HG03196 (cell line): ENCODE results near the gene ULK4.
"Not testable (repeated sequence)": the region's sequence is repeated elsewhere in the genome, so short reads cannot be mapped to it uniquely, and the experiment has no call there.

Source experiments
- ATAC-seq: cut with Tn5 transposase; IDR thresholded peaks from one replicate; pipeline ENCODE4 v1.9.1; 2021; ENCODE audit not compliant: unreplicated experiment

ULK4 gene

DNA sequence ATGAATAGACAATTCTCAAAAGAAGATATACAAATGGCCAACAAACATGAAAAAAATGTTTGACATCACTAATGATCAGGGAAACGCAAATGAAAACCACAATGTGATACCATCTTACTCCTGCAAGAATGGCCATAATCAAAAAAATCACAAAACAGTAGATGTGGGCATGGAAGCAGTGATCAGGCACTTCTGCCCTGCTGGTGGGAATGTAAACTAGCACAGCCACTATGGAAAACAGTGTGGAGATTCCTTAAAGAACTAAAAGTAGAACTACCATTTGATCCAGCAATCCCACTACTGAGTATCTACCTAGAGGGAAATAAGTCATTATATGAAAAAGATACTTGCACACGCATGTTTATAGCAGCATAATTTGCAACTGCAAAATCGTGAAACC is 677.0 kb downstream of the ULK4 start:
- not testable (repeated sequence) for ATAC-seq

DNA sequence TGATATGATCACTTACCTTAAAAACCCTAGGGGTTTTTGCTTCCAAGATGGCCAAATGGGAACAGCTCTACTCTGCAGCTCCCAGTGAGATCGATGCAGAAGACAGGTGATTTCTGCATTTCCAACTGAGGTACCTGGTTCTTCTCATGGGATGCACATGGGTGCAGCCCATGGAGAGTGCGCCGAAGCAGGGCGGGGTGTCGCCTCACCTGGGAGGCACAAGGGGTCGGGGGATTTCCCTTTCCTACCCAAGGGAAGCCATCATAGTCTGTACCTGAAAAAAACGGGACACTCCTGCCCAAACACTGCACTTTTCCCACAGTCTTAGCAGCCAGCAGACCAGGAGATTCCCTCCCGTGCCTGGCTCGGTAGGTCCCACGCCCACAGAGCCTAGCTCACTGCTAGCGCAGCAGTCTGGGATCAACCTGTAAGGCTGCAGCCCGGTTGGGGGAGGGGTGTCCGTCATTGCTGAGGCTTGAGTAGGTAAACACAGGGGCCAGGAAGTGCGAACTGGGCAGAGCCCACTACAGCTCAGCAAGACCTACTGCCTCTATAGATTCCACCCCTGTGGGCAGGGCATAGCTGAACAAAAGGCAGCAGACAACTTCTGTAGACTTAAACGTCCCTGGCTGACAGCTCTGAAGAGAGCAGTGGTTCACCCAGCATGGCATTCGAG is 684.0 kb downstream of the ULK4 start:
- no peak for ATAC-seq

DNA sequence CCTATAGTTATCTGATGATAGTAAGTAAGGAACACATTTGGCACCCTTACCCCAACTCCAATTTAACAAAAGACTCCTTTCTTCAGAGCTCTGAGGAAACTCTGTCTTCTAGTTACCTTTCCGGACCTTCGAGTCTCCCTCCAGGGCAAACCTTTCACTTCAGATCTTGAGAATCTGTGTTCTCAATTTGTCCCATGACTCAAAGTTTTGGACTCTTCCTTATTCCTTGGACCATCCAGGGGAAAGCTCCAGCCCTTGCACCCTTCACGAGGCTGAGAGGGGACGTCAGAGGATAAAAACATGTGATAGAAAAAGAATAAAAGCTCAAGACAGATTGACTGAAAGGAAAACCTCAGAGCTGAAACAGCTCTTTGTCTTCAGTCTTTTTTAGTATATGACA is 685.7 kb downstream of the ULK4 start:
- ATAC-seq: no peak

- ATAC-seq: no peak
Measured at GRCh38 chr3:41274944-41275668, 686.8 kb downstream of the ULK4 start.

GRCh38 chr3:41272667-41273066 is 689.2 kb downstream of the ULK4 start:
- no peak for ATAC-seq

DNA sequence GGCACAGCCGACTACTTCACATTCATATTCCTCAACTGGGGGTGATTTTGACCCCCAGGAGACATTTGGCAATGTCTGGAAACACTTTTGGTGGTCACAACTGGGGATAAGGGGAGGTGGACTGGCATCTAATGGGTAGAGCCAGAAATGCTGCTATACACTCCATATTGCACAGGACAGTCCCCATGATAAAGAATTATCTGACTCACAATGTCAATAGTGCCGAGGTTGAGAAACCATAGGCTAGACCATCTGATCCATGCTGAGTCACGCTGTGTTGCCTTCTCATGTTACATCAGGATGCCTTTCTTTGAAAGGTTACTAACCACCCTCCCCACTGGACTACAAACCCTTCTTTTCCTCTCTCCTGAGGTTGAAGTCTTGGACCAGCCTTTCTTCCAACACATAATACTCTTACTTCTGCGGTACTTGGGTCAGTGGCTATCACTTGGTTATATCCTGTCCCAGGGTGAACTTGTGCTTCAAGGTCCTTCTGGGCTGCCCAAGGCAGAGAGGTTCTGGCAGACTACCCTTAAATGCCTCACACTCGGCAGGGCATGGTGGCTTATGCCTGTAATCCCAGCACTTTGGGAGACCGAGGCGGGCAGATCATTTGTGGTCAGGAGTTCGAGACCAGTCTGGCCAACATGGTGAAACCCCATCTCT is 693.8 kb downstream of the ULK4 start:
- no peak for ATAC-seq

DNA sequence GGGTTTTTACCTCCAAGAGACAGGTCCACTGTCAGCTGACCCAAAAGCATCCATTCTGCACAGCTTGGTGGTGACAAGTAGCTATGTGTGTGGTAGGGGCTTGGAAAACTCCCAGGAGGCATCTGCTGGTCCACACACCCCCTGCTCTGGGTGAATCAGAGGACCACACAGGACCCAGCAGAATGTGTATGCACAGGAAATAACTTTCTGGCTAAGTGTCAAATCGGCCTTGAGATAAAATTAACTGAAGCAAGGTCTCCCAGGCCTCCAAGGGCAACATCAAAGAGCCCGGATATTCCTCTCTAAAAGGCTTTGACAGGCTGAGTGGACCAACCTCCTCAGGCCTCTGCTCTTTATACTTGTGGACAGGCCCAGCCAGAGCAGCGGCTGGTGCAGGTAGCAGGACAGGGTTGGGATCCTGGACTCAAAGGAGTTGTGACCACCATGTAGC is 696.1 kb downstream of the ULK4 start:
- ATAC-seq: no peak

DNA sequence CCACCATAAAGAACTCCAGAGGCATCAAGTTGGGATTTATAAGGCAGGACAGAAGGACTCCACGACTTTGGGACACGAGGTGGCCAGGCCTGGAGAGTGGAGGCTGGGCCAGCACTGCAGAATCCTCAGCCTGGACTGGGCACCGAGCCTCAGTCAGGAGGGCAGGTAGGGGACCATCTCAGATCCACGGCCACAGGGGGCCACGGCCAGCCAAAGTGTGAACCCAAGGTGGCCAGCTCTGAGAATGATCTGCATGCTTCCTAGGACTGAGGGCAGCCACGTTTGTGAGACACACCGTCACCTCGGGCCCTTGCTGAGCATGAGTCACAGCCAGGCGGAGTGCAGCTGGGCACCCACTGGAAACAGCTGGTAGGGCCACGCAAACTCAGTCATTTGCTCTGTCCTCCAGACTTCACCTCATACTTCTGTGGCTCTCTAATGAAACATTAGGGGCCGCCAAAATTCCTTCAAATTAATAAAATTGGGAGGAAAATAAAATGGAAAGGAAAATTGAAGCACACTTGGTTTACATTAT is 696.8 kb downstream of the ULK4 start:
- no peak for ATAC-seq

DNA sequence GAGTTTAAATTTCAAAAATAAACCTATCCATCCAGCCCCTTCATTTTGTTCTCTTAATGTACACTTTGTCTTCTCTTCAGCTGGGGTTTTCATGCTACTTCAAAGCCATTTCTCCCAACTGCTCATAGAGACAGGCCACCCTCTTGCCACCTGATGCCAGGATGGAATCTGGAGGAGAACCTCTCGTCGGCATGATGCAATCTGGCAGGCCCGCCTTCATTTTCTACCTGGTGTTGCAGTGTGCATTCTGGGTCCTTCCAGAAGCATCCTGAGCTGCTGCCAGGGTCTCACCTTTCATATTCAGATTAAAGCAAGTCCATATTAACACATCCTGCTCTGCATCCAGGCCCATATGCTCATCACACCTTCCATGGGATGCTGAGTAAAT is 701.8 kb downstream of the ULK4 start:
- ATAC-seq: no peak

GRCh38 chr3:41259449-41260062 is 702.3 kb downstream of the ULK4 start:
- no peak for ATAC-seq

- ATAC-seq: no peak
Measured at GRCh38 chr3:41258239-41258800, 703.6 kb downstream of the ULK4 start.

GRCh38 chr3:41251593-41251992 is 710.3 kb downstream of the ULK4 start:
- no peak for ATAC-seq

DNA sequence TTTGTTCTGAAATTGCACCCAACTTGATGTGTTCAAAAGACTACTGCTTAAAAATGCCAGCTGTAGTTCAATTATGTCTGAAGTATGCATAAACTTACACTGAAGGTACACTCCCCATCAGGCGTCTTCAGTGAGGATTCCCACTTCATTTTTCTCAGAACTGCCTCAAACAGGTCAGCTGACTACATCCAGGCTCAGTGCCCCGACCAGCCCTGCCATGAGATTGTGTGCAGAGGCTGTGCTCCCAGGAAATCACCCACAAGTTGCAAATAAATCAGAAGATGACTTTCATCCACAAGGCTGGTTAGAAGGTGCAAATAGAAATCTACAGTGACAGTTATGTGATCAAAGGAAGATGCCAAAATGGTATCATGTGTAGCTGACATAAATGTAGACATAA is 711.1 kb downstream of the ULK4 start:
- no peak for ATAC-seq

- ATAC-seq: no peak
Measured at GRCh38 chr3:41249318-41249717, 712.6 kb downstream of the ULK4 start.

DNA sequence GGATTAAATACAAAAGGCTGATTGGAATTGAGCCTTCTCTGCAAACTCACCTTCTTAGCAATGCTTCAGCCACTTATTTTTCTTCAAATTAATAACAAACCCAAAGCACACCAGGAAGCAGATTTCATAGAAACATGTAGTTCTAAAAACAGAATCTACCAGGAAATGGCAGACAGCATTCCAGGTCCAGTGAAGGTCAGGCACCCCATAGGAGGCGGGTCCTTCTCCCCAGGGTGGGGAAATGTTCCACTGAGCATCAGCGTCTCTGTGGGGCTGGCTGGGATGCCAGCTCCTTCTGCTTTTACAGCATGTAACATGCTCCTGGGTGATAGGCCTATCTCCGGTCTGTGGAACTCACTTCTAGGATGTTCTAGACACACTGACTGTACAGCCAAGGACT is 713.4 kb downstream of the ULK4 start:
- no peak for ATAC-seq

DNA sequence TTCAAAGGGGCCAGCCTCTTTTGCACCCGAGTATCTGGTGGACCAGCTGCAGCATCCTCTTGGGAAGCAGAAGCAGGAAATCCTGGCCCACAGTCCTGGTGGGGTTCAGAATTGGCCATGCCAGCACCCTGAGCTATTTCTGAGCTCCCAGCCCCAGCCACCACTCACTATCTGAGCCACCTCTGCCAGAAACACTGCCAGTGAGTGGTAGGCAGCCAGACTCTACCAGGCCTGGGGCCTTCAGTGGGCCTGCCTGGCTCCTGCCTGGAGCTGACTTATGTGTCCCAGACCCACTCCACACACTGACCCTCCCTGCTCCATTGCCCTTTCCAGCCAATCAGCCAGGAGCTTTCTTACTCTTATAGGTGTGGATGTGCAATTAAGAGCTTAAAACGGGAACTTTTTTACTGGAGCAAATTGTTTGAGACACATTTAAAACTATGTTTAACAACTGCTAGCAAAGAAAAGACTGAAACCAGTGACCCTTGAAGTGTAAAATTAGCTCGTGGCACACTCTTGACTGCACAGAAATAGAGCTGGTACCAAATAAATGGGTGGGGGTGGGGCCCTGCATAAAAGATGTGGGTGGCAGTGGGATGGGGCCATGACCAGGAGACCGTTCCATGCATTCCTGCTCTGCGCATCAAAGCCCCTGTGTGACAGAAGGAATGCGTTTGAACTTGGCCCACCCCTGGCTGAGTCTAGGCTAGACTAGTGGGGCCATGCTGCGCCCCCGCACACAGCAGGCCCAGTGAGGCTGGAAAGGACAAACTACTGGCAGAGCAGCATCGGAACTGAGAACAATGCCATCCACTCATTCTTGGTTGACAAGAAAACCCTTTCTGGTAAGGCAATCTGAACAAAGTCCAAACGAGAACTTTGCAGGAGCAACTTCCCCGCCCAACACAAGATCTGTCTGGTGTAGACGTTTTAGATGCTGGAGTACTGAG is 714.6 kb downstream of the ULK4 start:
- ATAC-seq: no peak

DNA sequence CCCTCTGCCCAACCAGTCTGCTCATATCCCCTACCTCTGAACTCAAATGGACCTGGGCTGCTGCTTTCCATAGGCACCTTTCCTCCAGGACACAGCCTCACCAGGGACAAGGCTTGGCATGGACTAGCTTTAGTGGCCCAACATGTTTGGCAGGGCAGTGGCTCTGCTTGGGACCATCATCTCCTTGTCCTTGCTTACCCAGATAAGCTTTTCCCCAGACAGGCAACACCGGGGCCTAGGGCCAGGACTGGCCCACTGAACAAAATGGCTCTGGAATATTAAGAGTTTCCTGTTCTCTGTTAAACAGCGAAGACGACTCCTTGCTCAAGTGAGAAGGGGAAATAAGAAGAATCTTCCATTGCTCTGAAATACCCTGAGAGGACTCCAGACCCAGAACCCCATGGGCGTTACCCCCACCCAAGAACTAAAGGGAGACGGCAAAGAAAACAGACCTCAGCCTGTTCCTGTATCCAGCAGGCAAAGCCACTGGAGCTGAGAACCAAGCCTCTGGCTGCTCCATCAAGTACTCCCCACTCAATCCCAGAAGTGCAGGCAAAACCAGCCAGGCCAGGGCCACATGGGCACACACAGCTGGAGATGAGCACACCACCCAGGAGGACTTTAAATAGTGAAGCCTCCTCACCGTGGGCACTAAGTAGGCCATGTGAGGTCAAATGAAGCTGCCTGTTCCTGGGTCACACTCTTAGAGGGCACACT is 717.1 kb downstream of the ULK4 start:
- no peak for ATAC-seq

GRCh38 chr3:41243183-41243582 is 718.7 kb downstream of the ULK4 start:
- no peak for ATAC-seq

DNA sequence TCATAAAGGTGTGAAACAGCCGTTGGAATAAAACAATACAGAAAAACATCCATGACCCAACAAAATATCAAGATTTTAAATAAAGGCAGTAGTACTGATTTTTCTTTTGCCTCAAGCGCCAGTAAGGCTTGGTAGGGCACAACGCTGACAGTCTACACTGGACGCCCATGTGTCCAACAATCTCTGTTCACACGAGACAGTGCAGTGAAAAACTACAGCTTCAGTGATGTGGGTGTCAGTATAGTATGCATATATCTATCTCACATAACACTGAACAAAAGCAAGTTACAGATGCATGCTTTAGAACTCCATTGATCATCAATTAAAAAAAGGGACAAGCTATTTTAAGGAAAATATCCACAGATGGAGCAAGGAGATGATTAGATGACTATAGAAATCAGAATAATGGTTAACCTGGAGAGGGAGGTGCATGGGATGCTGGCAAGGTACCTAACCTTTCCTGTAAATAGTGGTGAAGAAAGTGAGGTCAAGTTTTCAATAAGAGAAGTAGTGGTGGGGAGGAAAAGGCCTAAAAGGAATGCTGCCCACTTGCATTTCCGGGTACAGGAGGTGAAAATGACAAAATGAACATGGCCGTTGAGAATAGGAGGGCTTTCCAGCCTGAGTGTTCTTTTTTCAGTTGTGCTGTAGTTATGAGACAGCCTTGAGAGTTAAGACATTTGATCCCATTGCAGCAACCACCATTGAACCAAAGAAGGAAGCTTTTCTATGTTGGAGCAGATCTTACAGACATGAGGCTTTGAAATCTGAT is 719.9 kb downstream of the ULK4 start:
- no peak for ATAC-seq
